ENCODE measurements around the gene NME3. TPM values are rescaled to one million over a fixed set of nuclear protein-coding genes. Genes with fewer than 3 reads are reported as not detected.
A peak's percentile ranks its signal among the peaks of the same experiment; 100 is the strongest.

NME3 gene
- total RNA-seq, 1 experiment from 2014 or later, result 103 TPM

- peaks cover 5 to 13% of the 10 kb centered on the region in 2 experiments; a peak in 2 of 4 replicates for H3K36me3 ChIP-seq (ENCODE audit: control insufficient read depth in 1 of 2, insufficient read depth in 2 of 2, low read length in 2 of 2)
- intact Hi-C loops (cut with micrococcal nuclease), result no loop called here
- H3K4me3 ChIP-seq (replicated peaks in 1 of 2; ENCODE audit: low read depth in 1 of 2, low read length in 2 of 2), result no peak overlapping the region
- CTCF ChIA-PET, result no interaction called here
- 0 out of 2 replicates have a peak overlapping the region, but pooled peaks have one; percentile 25 for H3K4me2 ChIP-seq (ENCODE audit: low read length)
- H3K9me2 ChIP-seq (ENCODE audit: insufficient read depth), result no peaks in the 10 kb centered on the region
- H3K27me3 ChIP-seq (ENCODE audit: insufficient read depth, low read length), result no peaks in the 10 kb centered on the region
- no peaks in the 10 kb centered on the region for H4K20me1 ChIP-seq (ENCODE audit: insufficient read depth)
- DNase-seq (ENCODE audit: low read depth, low spot score), result no peak
- no TSS peak for BruUV-seq (replicated peaks)
- no peaks in the 10 kb centered on the region for H3K79me2 ChIP-seq (ENCODE audit: insufficient read depth, low read length)
- ATAC-seq, result peak; percentile 72
- RAD21 ChIA-PET (ENCODE audit: low non-redundant PET in 1 of 2, low total read pairs in 2 of 2, uncharacterized antibody in 2 of 2, unreplicated experiment in 2 of 2), result interaction anchor here in 1 of 2 experiments (0.6 to 1.3 kb wide), 2 partner anchors 86 to 267 kb away, joined by 3 to 13 read pairs; partner anchors contain the start of gene JPT2
- POLR2A ChIA-PET, result no interaction called here
- H3K9ac ChIP-seq (ENCODE audit: low read length), result no peak overlapping the region
- H2AFZ ChIP-seq (ENCODE audit: low read depth, low read length, poor library complexity, severe bottlenecking), result no peak overlapping the region
- no peaks in the 10 kb centered on the region for H3K9me3 ChIP-seq (ENCODE audit: control insufficient read depth in 1 of 2, insufficient read depth in 1 of 2, low read depth in 1 of 2, low read length in 2 of 2)
- TF ChIP-seq JUND (IDR thresholded peaks at IDR 0.05) (no peak), CTCF (IDR thresholded peaks at IDR 0.05 in 2 of 3, conservative IDR thresholded peaks at IDR 0.05 in 1 of 3; ENCODE audit: borderline replicate concordance in 1 of 3, insufficient read depth in 1 of 3, low read depth in 2 of 3, low read length in 2 of 3) (peak in 2 of 3 experiments; percentile 49 to 57; a peak in 4 of 6 replicates), RAD21 (IDR thresholded peaks at IDR 0.05; ENCODE audit: low read depth) (peak; percentile 69)
- H3K4me1 ChIP-seq (ENCODE audit: control insufficient read depth in 1 of 2, insufficient read depth in 2 of 2, low read length in 2 of 2), result peaks cover 8 to 15% of the 10 kb centered on the region in 2 experiments; a peak in 3 of 4 replicates
- H3K27ac ChIP-seq (ENCODE audit: low read depth, low read length), result peak overlapping the region; percentile 43; the same call in 1 of the 2 replicates
Observed at GRCh38 chr16:1763521-1764511, 7.5 kb downstream of the NME3 start.
